HL-60/S4 (cell line): ENCODE results near the gene MGST2.

Experiments used
- in situ Hi-C: fragments of 300-500 bp; cut with MboI; formaldehyde crosslinking; loops from 2 replicates; pipeline ENCODE4 v1.14.3; 2022; ENCODE audit warnings: low sequenced_read_pairs

MGST2 gene

GRCh38 chr4:139669335-139669734 lies 3.7 kb downstream of the MGST2 start:
- in situ Hi-C loops: no loop called here

- in situ Hi-C loops: no loop called here
These were observed 4.3 kb downstream of the MGST2 start for GRCh38 chr4:139669890-139670289.

- in situ Hi-C loops: no loop called here
These were observed 5.2 kb downstream of the MGST2 start for GRCh38 chr4:139670775-139671174.

GRCh38 chr4:139672215-139672614 lies 6.6 kb downstream of the MGST2 start:
- in situ Hi-C loops: no loop called here

GRCh38 chr4:139672732-139673131 lies 7.1 kb downstream of the MGST2 start:
- in situ Hi-C loops: no loop called here

GRCh38 chr4:139674875-139675550 lies 9.4 kb downstream of the MGST2 start:
- in situ Hi-C loops: no loop called here

GRCh38 chr4:139675651-139676050 lies 10.0 kb downstream of the MGST2 start:
- in situ Hi-C loops: no loop called here

- in situ Hi-C loops: no loop called here
These were observed 10.7 kb downstream of the MGST2 start for GRCh38 chr4:139676365-139676764.

GRCh38 chr4:139676913-139677585 lies 11.4 kb downstream of the MGST2 start:
- in situ Hi-C loops: no loop called here

- in situ Hi-C loops: no loop called here
These were observed 16.7 kb downstream of the MGST2 start for GRCh38 chr4:139682309-139682708.

GRCh38 chr4:139682741-139683151 lies 17.1 kb downstream of the MGST2 start:
- in situ Hi-C loops: no loop called here

GRCh38 chr4:139684351-139684750 lies 18.7 kb downstream of the MGST2 start:
- in situ Hi-C loops: no loop called here

GRCh38 chr4:139685180-139685579 lies 19.6 kb downstream of the MGST2 start:
- in situ Hi-C loops: no loop called here

- in situ Hi-C loops: no loop called here
These were observed 20.5 kb downstream of the MGST2 start for GRCh38 chr4:139686130-139686529.

GRCh38 chr4:139686988-139687387 lies 21.4 kb downstream of the MGST2 start:
- in situ Hi-C loops: no loop called here

GRCh38 chr4:139689093-139689722 lies 23.6 kb downstream of the MGST2 start:
- in situ Hi-C loops: no loop called here

- in situ Hi-C loops: no loop called here
These were observed 24.8 kb downstream of the MGST2 start for GRCh38 chr4:139690419-139690818.

- in situ Hi-C loops: no loop called here
These were observed 26.8 kb downstream of the MGST2 start for GRCh38 chr4:139692309-139693012.

- in situ Hi-C loops: no loop called here
These were observed 29.0 kb downstream of the MGST2 start for GRCh38 chr4:139694522-139695107.

GRCh38 chr4:139696491-139696890 lies 30.9 kb downstream of the MGST2 start:
- in situ Hi-C loops: no loop called here
